Loucy (cell line): ENCODE measurements around the gene NCOA4.

Experiments
- EZH2phosphoT487 ChIP-seq: fragments of 200-600 bp; IDR thresholded peaks from 2 replicates; pipeline ENCODE4 v1.6.1; 2018; ENCODE audit warnings: antibody characterized with exemption, mild to moderate bottlenecking, moderate library complexity, borderline replicate concordance
- TF ChIP-seq, protein P1 (sequence below): fragments of 200-600 bp; sonication (generic); conservative IDR thresholded peaks from 2 replicates; pipeline ENCODE4 v1.5.1; 2014; ENCODE audit warnings: mild to moderate bottlenecking, antibody characterized with exemption, low read length

GRCh38 chr10:46037107-46037825, 6.8 kb upstream of the NCOA4 start:
- TF ChIP-seq, protein P1, sequence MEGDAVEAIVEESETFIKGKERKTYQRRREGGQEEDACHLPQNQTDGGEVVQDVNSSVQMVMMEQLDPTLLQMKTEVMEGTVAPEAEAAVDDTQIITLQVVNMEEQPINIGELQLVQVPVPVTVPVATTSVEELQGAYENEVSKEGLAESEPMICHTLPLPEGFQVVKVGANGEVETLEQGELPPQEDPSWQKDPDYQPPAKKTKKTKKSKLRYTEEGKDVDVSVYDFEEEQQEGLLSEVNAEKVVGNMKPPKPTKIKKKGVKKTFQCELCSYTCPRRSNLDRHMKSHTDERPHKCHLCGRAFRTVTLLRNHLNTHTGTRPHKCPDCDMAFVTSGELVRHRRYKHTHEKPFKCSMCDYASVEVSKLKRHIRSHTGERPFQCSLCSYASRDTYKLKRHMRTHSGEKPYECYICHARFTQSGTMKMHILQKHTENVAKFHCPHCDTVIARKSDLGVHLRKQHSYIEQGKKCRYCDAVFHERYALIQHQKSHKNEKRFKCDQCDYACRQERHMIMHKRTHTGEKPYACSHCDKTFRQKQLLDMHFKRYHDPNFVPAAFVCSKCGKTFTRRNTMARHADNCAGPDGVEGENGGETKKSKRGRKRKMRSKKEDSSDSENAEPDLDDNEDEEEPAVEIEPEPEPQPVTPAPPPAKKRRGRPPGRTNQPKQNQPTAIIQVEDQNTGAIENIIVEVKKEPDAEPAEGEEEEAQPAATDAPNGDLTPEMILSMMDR = no peak
- TF ChIP-seq EZH2phosphoT487 = no peak
